Amniotic stem cell (primary cell): ENCODE measurements around the gene HBEGF.
A peak's percentile ranks its signal among the peaks of the same experiment; 100 is the strongest.
"Not testable (repeated sequence)": the region's sequence is repeated elsewhere in the genome, so short reads cannot be mapped to it uniquely, and the experiment has no call there.

Source experiments
- DNase-seq: peaks from one replicate; lab custom pipeline; 2025; lab: John Stamatoyannopoulos, UW

Gene HBEGF

DNA sequence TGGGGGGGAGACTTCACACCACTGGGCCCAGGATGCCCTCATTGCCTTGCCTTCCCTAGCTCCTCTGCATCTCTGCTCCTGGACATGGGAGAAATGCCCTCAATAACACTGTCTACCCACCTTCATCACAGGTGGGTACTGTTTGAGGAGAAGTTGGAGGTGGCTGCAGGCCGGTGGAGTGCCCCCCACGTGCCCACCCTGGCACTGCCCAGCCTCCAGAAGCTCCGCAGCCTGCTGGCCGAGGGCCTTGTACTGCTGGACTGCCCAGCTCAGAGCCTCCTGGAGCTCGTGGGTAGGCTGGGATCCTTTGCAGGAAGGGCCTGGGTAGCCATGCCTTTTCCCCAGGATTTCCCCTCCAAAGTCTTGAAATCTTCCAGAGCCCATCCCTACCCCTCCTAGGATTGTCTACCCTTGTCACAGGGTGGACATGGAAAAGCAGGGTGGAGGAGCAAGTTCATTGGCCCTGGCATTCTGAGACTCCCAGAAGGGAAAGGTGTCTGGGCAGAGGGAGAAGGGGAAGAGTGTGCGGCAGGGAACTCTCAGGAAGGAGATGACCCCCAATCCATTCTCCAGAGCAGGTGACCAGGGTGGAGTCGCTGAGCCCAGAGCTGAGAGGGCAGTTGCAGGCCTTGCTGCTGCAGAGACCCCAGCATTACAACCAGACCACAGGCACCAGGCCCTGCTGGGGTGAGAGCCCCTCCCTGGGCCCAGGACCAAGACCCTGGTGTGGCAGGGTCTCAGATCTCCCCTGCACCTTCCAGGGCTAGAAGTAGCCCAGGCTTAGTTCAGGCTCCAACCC lies 14.5 kb upstream of the HBEGF start:
- DNase-seq: no peak

- DNase-seq: no peak
Measured at GRCh38 chr5:140360101-140360500, 13.7 kb upstream of the HBEGF start, which contains the start of gene SLC4A9. SLC4A9 (plus strand) TSS chr5:140360194; CDS start chr5:140360237, 43 bp downstream.

GRCh38 chr5:140358738-140359310 lies 12.4 kb upstream of the HBEGF start:
- peak; percentile 27 for DNase-seq

GRCh38 chr5:140357726-140358093 lies 11.3 kb upstream of the HBEGF start:
- DNase-seq: peak; percentile 65

GRCh38 chr5:140356853-140357725 lies 10.7 kb upstream of the HBEGF start:
- DNase-seq: no peak

GRCh38 chr5:140355546-140355945 lies 9.1 kb upstream of the HBEGF start:
- no peak for DNase-seq

- peak; percentile 53 for DNase-seq
Measured at GRCh38 chr5:140351609-140352334, 5.4 kb upstream of the HBEGF start.

GRCh38 chr5:140349244-140349643 lies 2.8 kb upstream of the HBEGF start:
- DNase-seq: no peak

- no peak for DNase-seq
Measured at GRCh38 chr5:140348104-140348503, 1.7 kb upstream of the HBEGF start.

GRCh38 chr5:140347360-140347759 lies 957 bp upstream of the HBEGF start:
- DNase-seq: no peak

DNA sequence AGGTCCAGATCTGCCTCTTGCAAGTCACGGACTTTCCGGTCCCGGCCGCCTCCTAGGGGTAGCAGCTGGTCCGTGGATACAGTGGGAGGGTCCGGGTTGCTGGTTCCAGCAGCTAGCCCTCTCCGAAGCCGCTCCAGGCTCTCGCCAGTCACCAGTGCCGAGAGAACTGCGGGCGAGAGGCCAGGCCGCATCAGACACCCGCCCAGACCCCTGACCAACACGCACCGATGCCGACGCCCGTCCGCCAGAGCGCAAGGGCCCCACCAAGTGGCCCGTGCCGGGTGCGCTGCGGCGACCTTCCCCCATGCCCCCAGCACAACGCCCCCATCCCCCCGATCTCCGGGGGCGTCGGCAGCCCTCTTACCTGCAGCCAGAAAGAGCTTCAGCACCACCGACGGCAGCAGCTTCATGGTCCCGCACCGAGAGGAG lies 470 bp downstream of the HBEGF start:
- peak; percentile 34 for DNase-seq

DNA sequence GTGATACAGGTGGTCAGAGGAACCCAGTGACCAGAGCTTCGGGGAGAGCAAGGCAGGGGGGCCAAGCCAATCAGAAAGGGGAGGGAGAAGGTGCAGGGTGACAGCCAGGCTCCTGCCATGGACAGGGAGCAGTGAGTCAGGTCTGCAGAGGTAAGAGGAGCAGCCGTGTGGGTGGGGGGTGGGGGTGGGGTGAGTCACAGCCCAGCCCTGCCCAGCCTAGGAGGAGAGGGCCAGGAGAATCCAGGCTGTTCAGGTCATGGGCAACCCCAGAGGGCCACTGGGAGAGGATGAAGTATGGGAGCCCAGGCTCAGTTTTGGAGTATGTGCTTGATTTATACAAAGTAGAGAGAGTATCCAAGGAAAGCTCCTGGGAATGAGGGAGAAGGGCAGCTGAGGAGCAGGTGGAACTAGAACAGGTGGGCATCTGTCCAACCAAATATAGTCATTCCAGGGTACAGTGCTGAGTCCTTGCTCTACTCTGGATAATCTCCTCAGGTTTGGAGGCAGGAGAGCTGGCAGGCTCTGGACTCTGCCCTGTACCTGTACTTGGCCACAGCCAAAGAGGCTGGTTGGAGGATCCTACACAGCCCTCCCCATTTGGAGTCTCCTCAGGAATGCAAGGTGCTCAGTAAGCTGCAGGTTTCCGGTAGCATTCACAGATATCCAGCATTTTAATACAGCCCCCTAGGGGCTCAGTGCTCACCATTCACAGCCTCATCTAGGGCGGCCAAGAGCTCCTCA lies 1.6 kb downstream of the HBEGF start:
- DNase-seq: no peak

DNA sequence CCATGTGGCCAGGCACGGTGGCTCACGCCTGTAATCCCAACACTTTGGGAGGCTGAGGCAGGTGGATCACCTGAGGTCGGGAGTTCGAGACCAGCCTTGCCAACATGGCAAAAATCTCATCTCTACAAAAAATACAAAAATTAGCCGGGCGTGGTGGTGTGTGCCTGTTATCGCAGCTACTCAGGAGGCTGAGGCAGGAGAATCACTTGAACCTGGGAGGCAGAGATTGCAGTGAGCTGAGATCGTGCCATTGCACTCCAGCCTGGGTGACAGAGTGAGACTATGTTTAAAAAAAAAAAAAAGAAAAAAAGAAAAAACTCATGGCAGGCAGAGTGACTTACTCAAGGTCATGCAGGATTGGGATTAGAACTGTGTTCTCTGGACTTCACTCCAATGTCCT lies 2.6 kb downstream of the HBEGF start:
- not testable (repeated sequence) for DNase-seq

DNA sequence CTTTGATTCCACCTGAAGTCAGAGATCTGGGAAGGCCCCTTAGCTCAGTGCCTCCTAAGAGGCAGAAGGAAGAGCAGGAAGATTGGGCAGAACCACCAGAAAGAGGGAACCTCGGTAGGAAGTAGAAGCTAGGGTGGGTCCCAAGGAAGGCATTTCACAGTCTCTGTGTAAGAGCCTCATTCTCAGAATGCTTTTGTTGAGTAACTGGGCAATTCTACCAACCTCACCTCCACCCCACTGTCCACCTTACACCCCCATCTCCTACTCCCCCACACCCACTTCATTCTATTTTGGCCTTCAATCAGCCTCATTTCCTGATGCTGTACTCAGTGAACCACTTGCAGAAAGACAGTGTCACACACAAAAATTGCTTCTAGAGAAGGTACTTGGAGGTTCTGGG lies 3.5 kb downstream of the HBEGF start:
- DNase-seq: no peak

DNA sequence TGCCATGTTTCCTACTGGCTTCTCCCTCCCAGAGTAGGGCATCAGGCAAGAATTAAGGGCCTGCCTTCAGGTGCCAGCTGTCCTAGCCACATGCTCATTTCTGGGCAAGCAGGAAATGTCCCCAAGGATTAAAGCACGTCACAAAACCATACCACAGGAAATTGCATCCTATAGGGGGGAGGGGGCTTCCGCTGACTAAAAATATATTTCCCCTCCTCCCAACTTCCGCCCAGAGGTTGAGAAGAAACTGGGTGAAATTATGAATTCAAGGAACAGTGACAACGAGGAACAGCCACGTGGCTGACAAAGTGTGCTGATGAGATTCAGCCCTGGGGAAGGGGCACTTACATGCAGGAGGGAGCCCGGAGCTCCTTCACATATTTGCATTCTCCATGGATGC lies 4.1 kb downstream of the HBEGF start:
- no peak for DNase-seq

GRCh38 chr5:140341591-140341990 lies 4.8 kb downstream of the HBEGF start:
- no peak for DNase-seq

GRCh38 chr5:140340605-140341121 lies 5.7 kb downstream of the HBEGF start:
- DNase-seq: no peak

- no peak for DNase-seq
Measured at GRCh38 chr5:140339636-140340035, 6.8 kb downstream of the HBEGF start.

GRCh38 chr5:140338908-140339307 lies 7.5 kb downstream of the HBEGF start:
- no peak for DNase-seq

GRCh38 chr5:140338336-140338735 lies 8.1 kb downstream of the HBEGF start:
- no peak for DNase-seq

DNA sequence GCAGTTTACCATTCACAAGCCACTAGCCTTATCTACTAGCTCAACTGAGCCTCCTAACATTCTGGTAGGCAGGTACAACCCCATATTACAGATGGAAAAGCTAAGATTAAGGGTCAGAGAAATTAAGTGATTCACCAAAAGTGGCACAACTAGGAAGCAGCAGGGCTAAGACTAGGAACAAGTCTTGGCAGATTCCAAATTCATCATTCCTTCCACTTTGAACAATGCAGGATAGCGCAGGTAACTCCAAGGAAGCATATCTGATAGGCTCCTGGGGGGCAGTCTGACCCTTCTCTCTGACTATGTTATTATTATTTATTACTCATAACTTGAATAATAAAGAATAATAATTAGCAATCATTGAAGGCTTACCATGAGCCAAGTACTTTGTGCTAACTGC lies 8.5 kb downstream of the HBEGF start:
- no peak for DNase-seq
